Measurements from ENCODE around the gene F2RL1. TPM values are rescaled to one million over a fixed set of nuclear protein-coding genes. Genes with fewer than 3 reads are reported as not detected.

The F2RL1 gene
- total and polyA plus RNA-seq, 2 of the 13 experiments (the other 11 are each of a cell fraction or from before 2014, with no cell fraction given), result 9.9 to 23.0 TPM

DNA sequence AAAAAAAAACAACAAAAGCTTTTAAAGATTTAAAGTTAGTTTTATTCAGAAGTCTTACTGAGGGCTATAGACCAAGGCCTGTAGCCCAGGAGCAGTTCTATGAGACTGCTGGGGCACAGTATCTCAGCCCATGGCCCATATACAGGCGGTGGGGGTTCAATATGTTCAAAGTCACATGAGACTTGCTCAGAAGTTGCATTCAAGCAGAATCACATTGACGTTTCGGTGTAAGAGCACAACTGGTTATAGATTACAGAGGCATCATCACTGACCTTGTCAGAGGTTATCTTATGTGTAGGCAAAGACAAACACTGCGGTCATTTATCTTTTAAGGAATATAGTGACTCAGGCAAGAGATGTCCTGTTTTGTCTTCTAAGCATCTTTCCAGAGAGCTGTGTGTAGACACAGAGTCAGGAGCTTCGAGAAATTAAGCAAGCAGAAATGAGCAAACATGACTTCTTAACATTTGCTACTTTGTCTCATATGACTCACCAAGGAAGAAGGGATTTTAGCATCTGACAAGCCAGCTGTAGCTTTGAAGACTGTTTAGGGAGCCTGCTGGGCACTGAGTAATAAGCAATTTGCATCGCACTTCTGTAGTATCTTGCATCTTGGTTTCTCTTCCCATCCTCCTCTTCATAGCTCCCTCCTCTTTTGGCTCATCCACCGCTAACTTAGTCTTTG, 12.9 kb upstream of the F2RL1 start (continued):
- TF ChIP-seq PHB2 (IDR thresholded peaks at IDR 0.05; ENCODE audit: partially characterized antibody) (no peak), ZNF775 (CRISPR knock-in tag; IDR thresholded peaks at IDR 0.05; ENCODE audit: borderline replicate concordance) (no peak), SOX13 (IDR thresholded peaks at IDR 0.05) (no peak), SOX13 (CRISPR knock-in tag; conservative IDR thresholded peaks at IDR 0.05 in 1 of 2, IDR thresholded peaks at IDR 0.05 in 1 of 2) (peak in 1 of 2 experiments; percentile 55; a peak in 1 of 4 replicates), POLR2G (IDR thresholded peaks at IDR 0.05; ENCODE audit: low read depth, low read length) (peak; percentile 40; the same call in 1 of the 2 replicates), ZFP1 (CRISPR knock-in tag; IDR thresholded peaks at IDR 0.05) (no peak), FOXC1 (CRISPR knock-in tag; IDR thresholded peaks at IDR 0.05; ENCODE audit: borderline replicate concordance) (no peak), ZNF24 (IDR thresholded peaks at IDR 0.05) (no peak), MAFG (CRISPR knock-in tag; IDR thresholded peaks at IDR 0.05) (no peak), SRF (IDR thresholded peaks at IDR 0.05; ENCODE audit: low read depth, low read length) (no peak), ZNF678 (CRISPR knock-in tag; IDR thresholded peaks at IDR 0.05) (no peak), ZZZ3 (CRISPR knock-in tag; IDR thresholded peaks at IDR 0.05; ENCODE audit: borderline replicate concordance) (no peak), ZNF343 (CRISPR knock-in tag; IDR thresholded peaks at IDR 0.05) (no peak), ELF4 (CRISPR knock-in tag; IDR thresholded peaks at IDR 0.05; ENCODE audit: borderline replicate concordance) (no peak), SSRP1 (CRISPR knock-in tag; IDR thresholded peaks at IDR 0.05) (no peak), CBX1 (IDR thresholded peaks at IDR 0.05; ENCODE audit: low read depth) (no peak), ZNF777 (CRISPR knock-in tag; IDR thresholded peaks at IDR 0.05) (no peak), ZSCAN9 (CRISPR knock-in tag; IDR thresholded peaks at IDR 0.05; ENCODE audit: borderline replicate concordance) (no peak), PAF1 (CRISPR knock-in tag; IDR thresholded peaks at IDR 0.05) (no peak), RBM39 (IDR thresholded peaks at IDR 0.05; ENCODE audit: low read depth, low read length, poor library complexity, severe bottlenecking) (no peak), ZNF333 (CRISPR knock-in tag; IDR thresholded peaks at IDR 0.05; ENCODE audit: borderline replicate concordance) (no peak)
- TF ChIP-seq, protein P1, sequence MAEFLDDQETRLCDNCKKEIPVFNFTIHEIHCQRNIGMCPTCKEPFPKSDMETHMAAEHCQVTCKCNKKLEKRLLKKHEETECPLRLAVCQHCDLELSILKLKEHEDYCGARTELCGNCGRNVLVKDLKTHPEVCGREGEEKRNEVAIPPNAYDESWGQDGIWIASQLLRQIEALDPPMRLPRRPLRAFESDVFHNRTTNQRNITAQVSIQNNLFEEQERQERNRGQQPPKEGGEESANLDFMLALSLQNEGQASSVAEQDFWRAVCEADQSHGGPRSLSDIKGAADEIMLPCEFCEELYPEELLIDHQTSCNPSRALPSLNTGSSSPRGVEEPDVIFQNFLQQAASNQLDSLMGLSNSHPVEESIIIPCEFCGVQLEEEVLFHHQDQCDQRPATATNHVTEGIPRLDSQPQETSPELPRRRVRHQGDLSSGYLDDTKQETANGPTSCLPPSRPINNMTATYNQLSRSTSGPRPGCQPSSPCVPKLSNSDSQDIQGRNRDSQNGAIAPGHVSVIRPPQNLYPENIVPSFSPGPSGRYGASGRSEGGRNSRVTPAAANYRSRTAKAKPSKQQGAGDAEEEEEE (CRISPR knock-in tag; IDR thresholded peaks at IDR 0.05; ENCODE audit: borderline replicate concordance), result no peak
- TF ChIP-seq, protein P2, sequence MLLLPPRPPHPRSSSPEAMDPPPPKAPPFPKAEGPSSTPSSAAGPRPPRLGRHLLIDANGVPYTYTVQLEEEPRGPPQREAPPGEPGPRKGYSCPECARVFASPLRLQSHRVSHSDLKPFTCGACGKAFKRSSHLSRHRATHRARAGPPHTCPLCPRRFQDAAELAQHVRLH (CRISPR knock-in tag; IDR thresholded peaks at IDR 0.05; ENCODE audit: borderline replicate concordance, low read depth), result no peak
- TF ChIP-seq, protein P3, sequence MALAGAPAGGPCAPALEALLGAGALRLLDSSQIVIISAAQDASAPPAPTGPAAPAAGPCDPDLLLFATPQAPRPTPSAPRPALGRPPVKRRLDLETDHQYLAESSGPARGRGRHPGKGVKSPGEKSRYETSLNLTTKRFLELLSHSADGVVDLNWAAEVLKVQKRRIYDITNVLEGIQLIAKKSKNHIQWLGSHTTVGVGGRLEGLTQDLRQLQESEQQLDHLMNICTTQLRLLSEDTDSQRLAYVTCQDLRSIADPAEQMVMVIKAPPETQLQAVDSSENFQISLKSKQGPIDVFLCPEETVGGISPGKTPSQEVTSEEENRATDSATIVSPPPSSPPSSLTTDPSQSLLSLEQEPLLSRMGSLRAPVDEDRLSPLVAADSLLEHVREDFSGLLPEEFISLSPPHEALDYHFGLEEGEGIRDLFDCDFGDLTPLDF (CRISPR knock-in tag; IDR thresholded peaks at IDR 0.05), result no peak
- TF ChIP-seq, protein P4, sequence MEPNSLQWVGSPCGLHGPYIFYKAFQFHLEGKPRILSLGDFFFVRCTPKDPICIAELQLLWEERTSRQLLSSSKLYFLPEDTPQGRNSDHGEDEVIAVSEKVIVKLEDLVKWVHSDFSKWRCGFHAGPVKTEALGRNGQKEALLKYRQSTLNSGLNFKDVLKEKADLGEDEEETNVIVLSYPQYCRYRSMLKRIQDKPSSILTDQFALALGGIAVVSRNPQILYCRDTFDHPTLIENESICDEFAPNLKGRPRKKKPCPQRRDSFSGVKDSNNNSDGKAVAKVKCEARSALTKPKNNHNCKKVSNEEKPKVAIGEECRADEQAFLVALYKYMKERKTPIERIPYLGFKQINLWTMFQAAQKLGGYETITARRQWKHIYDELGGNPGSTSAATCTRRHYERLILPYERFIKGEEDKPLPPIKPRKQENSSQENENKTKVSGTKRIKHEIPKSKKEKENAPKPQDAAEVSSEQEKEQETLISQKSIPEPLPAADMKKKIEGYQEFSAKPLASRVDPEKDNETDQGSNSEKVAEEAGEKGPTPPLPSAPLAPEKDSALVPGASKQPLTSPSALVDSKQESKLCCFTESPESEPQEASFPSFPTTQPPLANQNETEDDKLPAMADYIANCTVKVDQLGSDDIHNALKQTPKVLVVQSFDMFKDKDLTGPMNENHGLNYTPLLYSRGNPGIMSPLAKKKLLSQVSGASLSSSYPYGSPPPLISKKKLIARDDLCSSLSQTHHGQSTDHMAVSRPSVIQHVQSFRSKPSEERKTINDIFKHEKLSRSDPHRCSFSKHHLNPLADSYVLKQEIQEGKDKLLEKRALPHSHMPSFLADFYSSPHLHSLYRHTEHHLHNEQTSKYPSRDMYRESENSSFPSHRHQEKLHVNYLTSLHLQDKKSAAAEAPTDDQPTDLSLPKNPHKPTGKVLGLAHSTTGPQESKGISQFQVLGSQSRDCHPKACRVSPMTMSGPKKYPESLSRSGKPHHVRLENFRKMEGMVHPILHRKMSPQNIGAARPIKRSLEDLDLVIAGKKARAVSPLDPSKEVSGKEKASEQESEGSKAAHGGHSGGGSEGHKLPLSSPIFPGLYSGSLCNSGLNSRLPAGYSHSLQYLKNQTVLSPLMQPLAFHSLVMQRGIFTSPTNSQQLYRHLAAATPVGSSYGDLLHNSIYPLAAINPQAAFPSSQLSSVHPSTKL (CRISPR knock-in tag; IDR thresholded peaks at IDR 0.05), result peak; percentile 71

Measured in HepG2 (cell line).